Psoas muscle (tissue), 8 donors: ENCODE results near the gene ATP8A2. TPM values are rescaled to one million over a fixed set of nuclear protein-coding genes. Genes with fewer than 3 reads are reported as not detected.
"Not testable (repeated sequence)": the region's sequence is repeated elsewhere in the genome, so short reads cannot be mapped to it uniquely, and the experiment has no call there.

Experiments
- ATAC-seq, 4 donors: fragments of 200-7000 bp; cut with Tn5 transposase; one replicate each; pipeline ENCODE4 v1.9.1; 2020; ENCODE audit warnings: moderate library complexity in 3 of 4, mild to moderate bottlenecking in 2 of 4
- DNase-seq, 2 donors: peaks; one replicate each; pipeline ENCODE4 v3.0.0-alpha.2; 2020
- H3K27ac ChIP-seq: fragments of 200-600 bp; one replicate; pipeline ENCODE4 v1.8.0; 2022
- H3K27me3 ChIP-seq, 3 donors: fragments of 200-600 bp in 1 of 3; one replicate each; pipeline versions ENCODE4 v1.6.1 to v1.8.0; 2013 to 2022; ENCODE audit warnings: low read length in 2 of 3, mild to moderate bottlenecking in 2 of 3, moderate library complexity in 1 of 3; ENCODE audit not compliant: insufficient read depth in 3 of 3
- H3K36me3 ChIP-seq, 2 donors: fragments of 200-600 bp in 1 of 2; one replicate each; pipeline versions ENCODE4 v1.6.1 to v1.8.0; 2013 to 2022; ENCODE audit warnings: low read depth in 1 of 2, mild to moderate bottlenecking in 1 of 2, moderate library complexity in 1 of 2; ENCODE audit not compliant: insufficient read depth in 1 of 2
- H3K4me1 ChIP-seq: fragments of 200-600 bp; one replicate; pipeline ENCODE4 v1.8.0; 2022
- H3K4me3 ChIP-seq: fragments of 200-600 bp; one replicate; pipeline ENCODE4 v1.8.0; 2022; ENCODE audit warnings: mild to moderate bottlenecking
- H3K9me3 ChIP-seq: fragments of 200-600 bp; one replicate; pipeline ENCODE4 v1.8.0; 2022
- CTCF ChIP-seq: fragments of 200-600 bp; IDR thresholded peaks from one replicate; pipeline ENCODE4 v1.8.0; 2022; ENCODE audit warnings: antibody characterized with exemption
- WGBS, 3 donors: extraction: QIAGEN DNeasy Blood & Tissue Kit; methylation state at CpG; one replicate each; pipeline versions ENCODE4 v1.1.6 to v1.1.7; 2013; 5-methylcytosine and 5-hydroxymethylcytosine counted together
- intact Hi-C, 2 donors: fragments of 100-400 bp; cut with DNase I; formaldehyde crosslinking; loops; one replicate each; pipeline versions ENCODE4 v1.11.0 to v1.14.2; 2022
- polyA plus RNA-seq, 3 donors: library from polyadenylated mRNA; stranded (reverse); fragments of 200-250 nt; gene quantifications; one replicate each; pipeline ENCODE4 v1.2.3, GENCODE V29; 2013
- total RNA-seq, 4 donors: library from RNA; stranded (reverse); fragmentation: NEBNext Ultra II Directional in 2 of 4; extraction: Animal tissue kit (Norgen Biotek cat#: 25700) in 2 of 4; gene quantifications; one replicate each; pipeline versions ENCODE4 v1.2.1 to v1.2.4, GENCODE V29; 2021 to 2023
- donor health status: healthy with polysubstance abuse.
- donor health status: DM: no; HTN: no; CAD: no; lungs with moderate emphysema.
- donor health status: Bipolar disorder and iron deficiency.
- donor health status: healthy.
- donor health status: DM: yes; HTN: yes; CAD: no.
- donor health status: DM: no; HTN: no; CAD: no.
- donor health status: DM: no; HTN: no; CAD: no.
- donor health status: DM: yes; HTN: yes; CAD: no.

Gene ATP8A2
- total and polyA plus RNA-seq, 7 donors, result 0.02 to 0.22 (median 0.04) TPM; not detected in 2

- DNase-seq (no peak), ATAC-seq (peak; percentile 61 to 89 (median 74))
- peak; percentile 72 for TF ChIP-seq CTCF
- no peak overlapping the region for H3K4me3 ChIP-seq
- H3K9me3 ChIP-seq, result no peaks in the 10 kb centered on the region
- peaks cover 5% of the 10 kb centered on the region for H3K4me1 ChIP-seq
- no peaks in the 10 kb centered on the region for H3K27me3 ChIP-seq
- intact Hi-C loops, result loop anchor here in 1 of 2 donors (2.0 to 5.0 kb wide), 3 partner anchors 86 to 486 kb away; no protein-coding TSS in a partner anchor
- no peaks in the 10 kb centered on the region for H3K36me3 ChIP-seq
- no peak overlapping the region for H3K27ac ChIP-seq
- 50 to 57% (median 57%) methylated on average over 5 of the region's 5 CpGs for WGBS, 3 donors
Observed at GRCh38 chr13:26062853-26063444, 691.2 kb downstream of the ATP8A2 start.

GRCh38 chr13:26066492-26066891 lies 694.7 kb downstream of the ATP8A2 start:
- WGBS, 3 donors, result 67 to 75% (median 74%) methylated on average over 7 of the region's 7 CpGs
- H3K27me3 ChIP-seq, intact Hi-C loops, H3K4me1 ChIP-seq, ATAC-seq, H3K27ac ChIP-seq, DNase-seq, H3K9me3 ChIP-seq, H3K36me3 ChIP-seq, H3K4me3 ChIP-seq: not testable (repeated sequence)

- Histone ChIP-seq H3K4me1 (no peaks in the 10 kb centered on the region), H3K36me3 (no peaks in the 10 kb centered on the region), H3K4me3 (no peak overlapping the region), H3K9me3 (no peaks in the 10 kb centered on the region), H3K27ac (no peak overlapping the region), H3K27me3 (no peaks in the 10 kb centered on the region)
- DNase-seq (no peak), ATAC-seq (no peak)
- no peak for TF ChIP-seq CTCF
- intact Hi-C loops, result no loop called here
- WGBS, 3 donors, result 66 to 95% (median 85%) methylated on average over 3 of the region's 3 CpGs
Observed at GRCh38 chr13:26067601-26068000, 695.8 kb downstream of the ATP8A2 start.

GRCh38 chr13:26068372-26068771 lies 696.6 kb downstream of the ATP8A2 start:
- ATAC-seq, H3K36me3 ChIP-seq, DNase-seq, H3K9me3 ChIP-seq, H3K27me3 ChIP-seq, H3K4me1 ChIP-seq, H3K4me3 ChIP-seq, H3K27ac ChIP-seq: not testable (repeated sequence)
- intact Hi-C loops, result loop anchor here in 1 of 2 donors (1.0 kb wide), 1 partner anchor 494 kb away; no protein-coding TSS in a partner anchor
- 97 to 99% (median 98%) methylated on average over 2 of the region's 2 CpGs for WGBS, 3 donors

GRCh38 chr13:26069642-26070041 lies 697.9 kb downstream of the ATP8A2 start:
- DNase-seq, H3K27ac ChIP-seq, H3K27me3 ChIP-seq, H3K4me1 ChIP-seq, H3K4me3 ChIP-seq, ATAC-seq, H3K36me3 ChIP-seq, H3K9me3 ChIP-seq: not testable (repeated sequence)
- intact Hi-C loops, result loop anchor here (2.0 to 10.0 kb wide), 2 partner anchors 495 to 1065 kb away; no protein-coding TSS in a partner anchor
- WGBS, 3 donors, result 53 to 58% (median 57%) methylated on average over 8 of the region's 8 CpGs

GRCh38 chr13:26071691-26072090 lies 699.9 kb downstream of the ATP8A2 start:
- no peak for ATAC-seq
- no peaks in the 10 kb centered on the region for H3K36me3 ChIP-seq
- H3K27ac ChIP-seq, result no peak overlapping the region
- H3K27me3 ChIP-seq, result peaks cover 0 to 2% (median 0%) of the 10 kb centered on the region in 3 donors
- no peak for TF ChIP-seq CTCF
- DNase-seq, result no peak
- no peaks in the 10 kb centered on the region for H3K4me1 ChIP-seq
- no peaks in the 10 kb centered on the region for H3K9me3 ChIP-seq
- WGBS, 3 donors, result 74 to 86% (median 82%) methylated on average over 2 of the region's 2 CpGs
- H3K4me3 ChIP-seq, result no peak overlapping the region
- intact Hi-C loops, result loop anchor here (2.0 to 10.0 kb wide), 2 partner anchors 497 to 1067 kb away; no protein-coding TSS in a partner anchor

GRCh38 chr13:26072335-26072734 lies 700.6 kb downstream of the ATP8A2 start:
- H3K4me1 ChIP-seq, H3K27ac ChIP-seq, H3K36me3 ChIP-seq, H3K9me3 ChIP-seq, H3K27me3 ChIP-seq, H3K4me3 ChIP-seq, DNase-seq: not testable (repeated sequence)
- 8 to 27% (median 10%) methylated on average over 4 to 5 of the region's 7 CpGs for WGBS, 3 donors
- ATAC-seq, result peak; percentile 67 to 85 (median 68)
- intact Hi-C loops, result loop anchor here in 1 of 2 donors (10.0 kb wide), 1 partner anchor 1068 kb away; no protein-coding TSS in a partner anchor
